Fibroblast of skin of left biceps (primary cell): ENCODE results near the gene ATP10A.

Experiments
- DNase-seq, 2 experiments: peaks; one replicate each; pipeline ENCODE4 v3.0.0-alpha.2; 2013; ENCODE audit warnings: low read depth in 2 of 2

Gene ATP10A

GRCh38 chr15:25700916-25701315, 162.2 kb downstream of the ATP10A start:
- no peak for DNase-seq

DNA sequence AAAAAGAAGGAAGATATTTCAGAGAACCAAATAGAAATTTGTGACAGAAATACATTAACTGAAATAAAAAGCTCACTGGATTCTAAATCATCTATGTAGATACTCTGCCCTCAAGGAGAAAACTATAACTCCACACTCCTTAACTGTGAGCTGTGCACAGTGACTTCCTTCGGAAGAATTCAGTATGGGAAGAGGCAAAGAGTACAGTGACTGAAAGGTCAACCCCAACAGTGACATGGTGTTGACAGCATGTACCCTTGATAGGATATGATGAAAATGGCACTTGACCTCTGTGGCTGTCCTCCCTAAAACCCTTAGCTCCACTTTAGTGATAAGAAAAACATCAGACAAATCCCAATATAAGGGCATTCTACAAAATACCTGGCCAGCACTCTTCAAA, 165.5 kb downstream of the ATP10A start:
- no peak for DNase-seq

- DNase-seq: no peak
Observed at GRCh38 chr15:25695875-25696760, 167.0 kb downstream of the ATP10A start.

- DNase-seq: no peak
Observed at GRCh38 chr15:25694823-25695312, 168.3 kb downstream of the ATP10A start.

- DNase-seq: no peak
Observed at GRCh38 chr15:25694239-25694584, 168.9 kb downstream of the ATP10A start.

GRCh38 chr15:25693321-25694238, 169.5 kb downstream of the ATP10A start:
- no peak for DNase-seq

- DNase-seq: no peak
Observed at GRCh38 chr15:25691544-25692430, 171.3 kb downstream of the ATP10A start.

- peak; percentile 38 to 40 for DNase-seq
Observed at GRCh38 chr15:25690673-25691543, 172.2 kb downstream of the ATP10A start.

- no peak for DNase-seq
Observed at GRCh38 chr15:25689592-25689991, 173.5 kb downstream of the ATP10A start.

DNA sequence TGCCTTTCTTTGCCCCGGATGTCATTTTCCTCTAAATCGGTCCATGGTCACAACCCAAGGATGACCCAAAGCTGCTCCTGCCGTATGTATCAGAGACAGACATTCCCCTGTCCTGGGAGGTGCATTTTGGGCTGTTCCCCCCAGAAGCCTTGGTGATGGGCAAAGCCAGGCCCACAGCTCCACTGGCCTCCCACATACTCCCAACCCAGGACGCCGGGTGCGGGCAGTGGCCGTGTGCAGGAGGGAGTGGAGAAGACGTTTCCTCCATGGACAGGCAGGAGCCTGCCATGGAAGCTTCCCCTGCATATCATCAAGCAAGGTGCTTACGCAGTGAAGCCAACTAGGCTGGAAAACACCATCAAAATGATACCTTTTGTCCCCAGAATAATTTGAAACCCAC, 175.0 kb downstream of the ATP10A start:
- DNase-seq: no peak

- no peak for DNase-seq
Observed at GRCh38 chr15:25687689-25688088, 175.4 kb downstream of the ATP10A start.

DNA sequence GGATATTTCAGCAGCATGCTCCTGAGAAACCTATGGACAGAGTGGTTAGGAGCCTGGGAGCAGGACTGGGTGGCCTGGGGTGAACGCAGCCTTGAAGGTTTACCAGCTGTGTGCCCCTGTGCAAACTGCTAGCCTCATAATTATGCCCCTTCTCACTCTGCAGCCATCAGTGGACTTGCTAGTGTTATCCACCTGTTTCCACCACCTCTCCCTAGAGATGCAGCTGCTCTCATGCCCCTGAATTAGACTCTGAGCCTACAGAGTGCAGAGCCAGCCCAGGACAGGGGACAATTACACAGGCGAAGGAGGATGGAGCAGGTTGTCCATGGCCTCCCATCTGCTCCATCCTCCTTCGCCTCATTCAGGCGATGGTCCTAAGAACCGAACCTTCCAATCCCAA, 175.9 kb downstream of the ATP10A start:
- DNase-seq: no peak

- DNase-seq: no peak
Observed at GRCh38 chr15:25686780-25687179, 176.3 kb downstream of the ATP10A start.

DNA sequence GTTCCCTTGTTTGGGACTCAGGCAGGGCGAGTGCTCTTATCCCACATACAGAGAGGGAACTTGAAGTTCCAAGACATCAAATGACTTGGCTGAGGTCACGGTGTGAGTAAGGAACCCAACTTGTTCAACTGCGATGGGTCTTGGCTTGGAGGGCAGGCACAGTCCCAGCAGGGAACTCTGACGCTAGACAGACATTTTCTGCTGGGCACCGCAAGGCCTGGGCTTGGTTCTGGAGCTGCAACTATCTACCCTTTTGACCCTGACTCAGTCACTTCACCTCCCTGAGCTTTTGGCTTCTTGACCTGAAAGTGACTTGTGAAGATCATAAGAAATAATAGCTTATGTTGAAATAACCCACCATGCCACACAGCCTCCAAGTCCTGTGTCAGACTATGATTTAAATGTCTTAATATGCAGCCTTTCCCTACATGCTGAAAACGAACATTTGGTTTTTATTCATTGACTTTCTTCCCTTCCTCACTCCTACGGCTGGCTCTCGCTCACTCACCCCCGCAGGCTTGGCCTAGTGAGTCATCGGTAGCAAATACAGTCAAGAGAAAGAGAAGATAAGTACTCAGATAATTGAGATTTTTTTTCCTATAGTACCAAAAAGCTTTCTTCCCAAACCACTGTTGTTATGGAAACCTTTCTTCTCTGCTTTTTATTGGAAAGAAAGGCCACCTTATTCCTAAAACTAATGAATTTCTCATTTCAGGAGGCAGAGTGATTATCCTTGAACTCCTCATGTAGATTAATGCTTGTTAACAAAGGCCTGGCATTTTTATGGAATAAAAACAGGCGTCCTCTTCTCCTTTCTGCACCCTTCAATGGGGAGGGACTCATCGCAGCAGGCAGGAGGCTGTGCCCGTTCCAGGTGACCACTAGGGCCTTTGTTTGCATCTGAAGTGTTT, 178.4 kb downstream of the ATP10A start:
- DNase-seq: peak; percentile 76 to 77

DNA sequence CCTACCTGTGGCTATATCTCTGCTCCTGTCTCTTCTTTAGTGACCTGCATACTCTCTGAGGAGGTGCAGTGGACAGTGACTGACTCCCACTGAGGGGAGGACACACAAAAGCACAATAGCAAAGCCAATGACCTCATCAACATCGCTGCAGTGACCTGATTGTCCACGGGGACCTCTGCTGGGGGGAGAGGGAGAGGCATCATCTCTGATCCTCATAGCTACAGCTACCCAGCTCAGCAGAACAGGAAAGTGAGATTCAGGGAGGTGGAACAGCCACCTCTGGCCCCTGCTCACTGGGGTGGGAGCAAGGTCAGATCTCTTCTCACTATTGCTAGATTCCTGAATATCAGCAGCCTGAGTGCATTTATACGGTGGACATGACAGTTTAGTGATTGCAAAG, 179.2 kb downstream of the ATP10A start:
- DNase-seq: no peak

GRCh38 chr15:25683415-25683814, 179.7 kb downstream of the ATP10A start:
- DNase-seq: no peak

DNA sequence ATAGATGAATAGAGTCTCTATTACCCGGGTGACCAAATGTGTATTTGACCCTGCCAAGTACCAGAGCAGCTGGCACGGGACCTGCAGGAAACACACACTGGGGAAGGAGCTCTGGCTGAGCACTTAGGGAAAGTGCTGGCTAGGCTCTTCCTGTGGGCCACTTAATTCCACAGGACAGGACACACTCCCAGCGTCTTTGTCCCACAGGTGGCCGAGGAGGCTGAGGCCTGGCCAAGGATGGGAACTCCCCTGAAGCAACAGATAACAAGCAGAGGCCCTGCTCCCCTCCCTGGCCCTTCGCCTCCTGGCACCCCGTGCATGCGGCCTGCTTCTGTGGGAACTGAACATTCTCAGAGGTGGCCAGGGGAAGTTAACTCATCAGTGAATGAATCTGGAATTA, 180.8 kb downstream of the ATP10A start:
- DNase-seq: no peak

DNA sequence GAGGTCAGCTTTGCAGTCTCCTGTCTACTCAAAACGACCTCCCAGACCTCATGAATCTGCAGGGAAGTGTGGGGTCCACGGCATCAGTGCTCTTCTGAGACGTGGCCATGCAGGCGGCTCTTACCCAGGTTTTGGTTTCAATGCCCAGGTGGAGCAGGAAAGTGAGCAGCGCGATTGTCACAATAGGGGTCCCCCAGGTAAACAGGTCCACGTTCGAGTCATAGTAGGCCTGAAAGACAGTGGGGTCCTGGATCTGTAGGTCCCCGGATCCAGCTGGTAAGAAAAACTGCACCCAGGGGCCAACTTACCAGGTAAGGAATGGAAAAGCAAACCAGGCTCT, 182.5 kb downstream of the ATP10A start:
- no peak for DNase-seq

DNA sequence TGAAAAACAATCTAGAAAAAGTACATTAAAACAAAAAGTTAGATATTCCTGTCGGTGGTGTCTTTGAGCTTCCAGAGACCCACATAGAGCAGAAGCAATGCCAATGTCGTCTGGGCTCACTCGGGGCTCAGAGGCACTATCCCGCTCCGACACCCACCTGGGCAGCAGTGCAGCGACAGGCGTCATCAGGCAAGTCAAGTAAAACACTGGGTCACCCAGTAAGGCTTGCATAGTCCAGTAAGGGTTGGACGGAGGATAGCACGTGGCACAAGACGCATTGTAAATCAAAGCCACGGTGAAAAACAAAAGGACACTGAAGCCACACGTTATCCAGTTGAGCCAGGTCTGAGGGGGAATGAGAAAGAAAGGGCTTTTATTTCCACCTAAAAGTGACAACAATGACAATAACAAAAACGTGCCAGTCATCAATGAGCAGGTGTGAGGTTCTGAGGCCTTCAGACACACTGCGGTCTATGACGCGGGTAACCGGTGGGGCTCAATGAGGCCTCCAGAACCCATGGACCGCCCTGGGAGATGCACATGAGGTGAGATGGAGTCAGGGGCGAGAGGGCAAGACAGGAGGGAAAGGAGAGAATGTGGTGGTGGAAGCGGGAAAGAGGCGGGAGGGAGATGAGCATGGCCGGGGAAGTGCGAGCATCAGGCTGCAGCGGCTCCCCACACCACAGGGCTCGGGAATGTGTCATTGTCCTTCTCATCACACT, 183.0 kb downstream of the ATP10A start:
- DNase-seq: no peak
